Right renal cortex interstitium (tissue), 3 donors: ENCODE measurements around the gene RAPGEF4. TPM values are rescaled to one million over a fixed set of nuclear protein-coding genes. Genes with fewer than 3 reads are reported as not detected.

Experiments used
- DNase-seq, 3 donors: peaks; one replicate each; pipeline ENCODE4 v3.0.0-alpha.2; 2013; ENCODE audit warnings: low read depth in 3 of 3, low spot score in 2 of 3
- polyA plus RNA-seq, 3 donors: library from polyadenylated mRNA; unstranded; fragments of 120-200 nt; gene quantifications; one replicate each; pipeline ENCODE4 v1.2.1, GENCODE V29; 2013; ENCODE audit not compliant: insufficient read length in 3 of 3

RAPGEF4 gene
- polyA plus RNA-seq, 3 donors, result 11.0 to 11.2 (median 11.2) TPM

GRCh38 chr2:172856606-172857005 is 121.0 kb downstream of the RAPGEF4 start:
- DNase-seq, result no peak

- no peak for DNase-seq
Measured at GRCh38 chr2:172858473-172858745, 122.8 kb downstream of the RAPGEF4 start.

- no peak for DNase-seq
Measured at GRCh38 chr2:172859581-172860335, 124.1 kb downstream of the RAPGEF4 start.

- no peak for DNase-seq
Measured at GRCh38 chr2:172860336-172860707, 124.7 kb downstream of the RAPGEF4 start.

- no peak for DNase-seq
Measured at GRCh38 chr2:172861098-172861497, 125.5 kb downstream of the RAPGEF4 start.

- no peak for DNase-seq
Measured at GRCh38 chr2:172861656-172862476, 126.2 kb downstream of the RAPGEF4 start.

GRCh38 chr2:172863341-172863740 is 127.7 kb downstream of the RAPGEF4 start:
- no peak for DNase-seq

- DNase-seq, result no peak
Measured at GRCh38 chr2:172864182-172864581, 128.5 kb downstream of the RAPGEF4 start.

GRCh38 chr2:172865422-172865821 is 129.8 kb downstream of the RAPGEF4 start:
- no peak for DNase-seq

- no peak for DNase-seq
Measured at GRCh38 chr2:172869861-172870260, 134.2 kb downstream of the RAPGEF4 start.

GRCh38 chr2:172870396-172870795 is 134.8 kb downstream of the RAPGEF4 start:
- no peak for DNase-seq

- no peak for DNase-seq
Measured at GRCh38 chr2:172877826-172878225, 142.2 kb downstream of the RAPGEF4 start.

GRCh38 chr2:172878260-172878659 is 142.6 kb downstream of the RAPGEF4 start:
- DNase-seq, result no peak

- no peak for DNase-seq
Measured at GRCh38 chr2:172884336-172884735, 148.7 kb downstream of the RAPGEF4 start.

- no peak for DNase-seq
Measured at GRCh38 chr2:172885996-172886395, 150.4 kb downstream of the RAPGEF4 start.

GRCh38 chr2:172887280-172887679 is 151.6 kb downstream of the RAPGEF4 start:
- DNase-seq, result no peak

- DNase-seq, result no peak
Measured at GRCh38 chr2:172888714-172889669, 153.3 kb downstream of the RAPGEF4 start.

- no peak for DNase-seq
Measured at GRCh38 chr2:172889768-172890430, 154.3 kb downstream of the RAPGEF4 start.

GRCh38 chr2:172893111-172893510 is 157.5 kb downstream of the RAPGEF4 start:
- DNase-seq, result no peak

- no peak for DNase-seq
Measured at GRCh38 chr2:172893671-172894070, 158.0 kb downstream of the RAPGEF4 start.
